NOMO-1 (cell line): ENCODE results near the gene HBG2.
"Not testable (repeated sequence)": the region's sequence is repeated elsewhere in the genome, so short reads cannot be mapped to it uniquely, and the experiment has no call there.

ENCODE experiments used
- DNase-seq, 2 experiments: peaks; one replicate each; lab custom pipeline; 2025; ENCODE audit not compliant: unreplicated experiment in 2 of 2; lab: John Stamatoyannopoulos, UW

The HBG2 gene

DNA sequence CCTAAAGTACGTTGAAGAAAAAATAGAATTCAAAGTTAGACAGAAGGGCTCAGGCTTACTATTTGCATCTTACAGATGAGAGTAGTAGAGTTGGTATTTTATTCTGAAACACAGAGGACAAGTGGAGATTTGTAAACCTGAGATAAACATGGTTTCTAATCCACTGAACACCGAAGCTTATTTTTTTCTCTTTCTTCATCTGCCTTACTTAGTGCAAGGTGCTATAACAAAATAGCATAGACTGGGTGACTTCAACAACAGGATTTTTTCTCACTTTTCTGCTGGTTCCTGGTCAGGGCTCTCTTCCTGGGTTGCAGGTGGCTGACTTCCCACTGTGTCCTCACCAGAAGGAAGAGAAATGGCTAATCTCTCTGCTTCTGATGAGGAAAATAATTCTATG lies 2.8 kb downstream of the HBG2 start:
- no peak for DNase-seq

GRCh38 chr11:5250543-5251204 lies 3.9 kb downstream of the HBG2 start:
- DNase-seq: no peak

DNA sequence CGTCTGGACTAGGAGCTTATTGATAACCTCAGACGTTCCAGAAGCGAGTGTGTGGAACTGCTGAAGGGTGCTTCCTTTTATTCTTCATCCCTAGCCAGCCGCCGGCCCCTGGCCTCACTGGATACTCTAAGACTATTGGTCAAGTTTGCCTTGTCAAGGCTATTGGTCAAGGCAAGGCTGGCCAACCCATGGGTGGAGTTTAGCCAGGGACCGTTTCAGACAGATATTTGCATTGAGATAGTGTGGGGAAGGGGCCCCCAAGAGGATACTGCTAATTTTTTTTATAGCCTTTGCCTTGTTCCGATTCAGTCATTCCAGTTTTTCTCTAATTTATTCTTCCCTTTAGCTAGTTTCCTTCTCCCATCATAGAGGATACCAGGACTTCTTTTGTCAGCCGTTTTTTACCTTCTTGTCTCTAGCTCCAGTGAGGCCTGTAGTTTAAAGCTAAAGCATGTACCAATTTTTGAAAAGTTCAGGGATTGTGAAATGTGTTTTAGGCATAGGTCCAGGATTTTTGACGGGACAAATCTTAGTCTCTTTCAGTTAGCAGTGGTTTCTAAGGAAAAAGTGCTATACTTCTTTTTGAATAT lies 4.7 kb downstream of the HBG2 start, which contains the start of gene HBG1:
TSS of gene HBG1 (minus strand) at position 51 of the 590 bp plus-strand sequence. CDS start 53 bp downstream, outside the sequence.
- DNase-seq: not testable (repeated sequence)

DNA sequence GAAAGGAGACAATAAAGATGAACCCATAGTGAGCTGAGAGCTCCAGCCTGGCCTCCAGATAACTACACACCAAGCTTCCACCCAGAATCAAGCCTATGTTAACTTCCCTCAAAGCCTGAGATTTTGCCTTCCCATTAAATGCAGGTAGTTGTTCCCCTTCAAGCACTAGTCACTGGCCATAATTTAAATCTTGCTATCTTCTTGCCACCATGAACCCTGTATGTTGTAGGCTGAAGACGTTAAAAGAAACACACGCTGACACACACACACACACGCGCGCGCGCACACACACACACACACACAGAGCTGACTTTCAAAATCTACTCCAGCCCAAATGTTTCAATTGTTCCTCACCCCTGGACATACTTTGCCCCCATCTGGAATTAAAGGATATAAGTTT lies 6.1 kb downstream of the HBG2 start:
- DNase-seq: not testable (repeated sequence)

- DNase-seq: no peak
Measured at GRCh38 chr11:5247472-5248192, 6.9 kb downstream of the HBG2 start.

DNA sequence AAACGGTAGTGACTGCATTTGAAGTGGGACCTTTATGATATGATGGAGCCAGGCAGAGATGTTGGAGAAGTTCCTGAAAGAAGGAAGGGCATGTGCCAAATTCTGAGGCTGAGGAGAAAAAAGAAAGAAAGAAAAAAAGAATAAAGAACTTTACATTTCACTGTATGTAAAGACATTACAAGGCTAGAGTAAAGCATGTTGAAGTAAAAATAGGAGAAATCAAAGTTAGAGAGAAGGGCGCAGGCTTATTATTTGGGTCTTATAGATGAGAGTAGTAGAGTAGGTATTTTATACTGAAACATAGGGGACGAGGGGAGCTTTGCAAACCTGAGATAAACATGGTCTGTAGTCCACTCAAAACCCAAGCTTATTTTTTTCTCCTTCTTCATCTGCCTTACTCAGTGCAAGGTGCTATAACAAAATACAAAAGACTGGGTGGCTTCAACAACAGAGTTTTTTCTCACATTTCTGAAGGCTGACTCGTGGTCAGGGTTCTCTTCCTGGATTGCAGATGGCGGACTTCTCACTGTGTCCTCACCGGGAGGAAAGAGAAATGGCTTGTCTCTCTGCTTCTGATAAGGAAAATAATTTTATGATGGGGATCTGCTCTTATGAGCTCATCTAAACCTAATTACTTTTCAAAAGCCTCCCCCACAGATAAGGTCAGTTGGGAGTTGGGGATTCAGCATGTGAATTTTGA lies 7.7 kb downstream of the HBG2 start:
- DNase-seq: no peak

- no peak for DNase-seq
Measured at GRCh38 chr11:5245155-5245554, 9.4 kb downstream of the HBG2 start.

DNA sequence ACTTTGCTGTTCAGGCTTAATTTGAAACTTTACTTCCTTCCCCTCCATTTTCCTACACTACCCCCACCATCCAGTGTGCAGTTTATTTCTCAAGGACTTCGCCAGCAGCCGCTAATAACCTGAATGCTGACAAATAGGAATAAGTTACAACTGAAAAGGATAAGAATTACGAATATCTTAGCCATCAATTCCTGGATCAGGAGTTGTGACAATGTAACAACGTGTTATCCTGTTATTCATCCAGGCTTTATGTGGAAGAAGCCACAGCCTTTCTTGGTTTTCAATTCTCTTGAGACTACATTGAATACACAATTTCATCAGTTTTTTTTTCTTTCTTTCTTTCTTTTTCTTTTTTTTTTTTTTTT lies 10.8 kb downstream of the HBG2 start:
- no peak for DNase-seq

GRCh38 chr11:5242933-5243815 lies 11.4 kb downstream of the HBG2 start:
- no peak for DNase-seq

- no peak for DNase-seq
Measured at GRCh38 chr11:5242208-5242607, 12.4 kb downstream of the HBG2 start.

DNA sequence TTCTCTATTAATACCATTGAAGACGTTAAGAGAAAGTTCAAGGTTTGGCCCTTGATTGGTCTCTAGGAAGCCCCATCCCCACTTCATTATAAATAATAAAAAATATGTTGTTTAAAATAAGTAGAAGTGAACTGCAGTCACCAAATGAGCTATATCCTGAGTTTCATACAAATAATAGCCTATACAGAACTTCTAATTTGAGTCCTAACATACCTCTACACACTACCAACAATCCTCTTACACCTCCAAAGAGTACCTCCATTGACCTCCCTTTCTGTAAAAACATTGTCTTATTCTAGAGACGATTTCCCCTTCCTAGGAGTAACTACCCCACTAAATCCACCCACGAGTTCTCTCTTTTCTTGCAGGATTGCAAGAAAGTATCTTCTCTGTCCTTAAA lies 13.1 kb downstream of the HBG2 start:
- no peak for DNase-seq

DNA sequence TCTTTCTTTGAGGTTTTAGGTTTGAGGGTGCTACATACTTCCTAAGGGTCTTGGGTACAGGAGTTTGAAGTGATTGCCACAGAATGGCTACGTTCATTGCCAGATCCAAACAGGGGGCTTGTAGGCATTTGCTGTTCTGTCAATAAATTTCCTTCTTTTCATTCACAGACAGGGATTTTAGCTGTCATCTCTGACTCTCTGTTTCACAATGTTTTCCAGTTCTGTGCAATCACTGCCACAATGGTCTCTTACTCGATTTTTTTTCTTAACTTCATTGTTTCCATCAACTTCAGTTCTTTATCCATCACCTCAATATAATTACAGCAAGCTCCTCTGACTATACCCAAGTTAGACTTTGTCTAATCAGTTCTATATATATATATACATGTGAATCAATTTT lies 14.1 kb downstream of the HBG2 start:
- DNase-seq: no peak

DNA sequence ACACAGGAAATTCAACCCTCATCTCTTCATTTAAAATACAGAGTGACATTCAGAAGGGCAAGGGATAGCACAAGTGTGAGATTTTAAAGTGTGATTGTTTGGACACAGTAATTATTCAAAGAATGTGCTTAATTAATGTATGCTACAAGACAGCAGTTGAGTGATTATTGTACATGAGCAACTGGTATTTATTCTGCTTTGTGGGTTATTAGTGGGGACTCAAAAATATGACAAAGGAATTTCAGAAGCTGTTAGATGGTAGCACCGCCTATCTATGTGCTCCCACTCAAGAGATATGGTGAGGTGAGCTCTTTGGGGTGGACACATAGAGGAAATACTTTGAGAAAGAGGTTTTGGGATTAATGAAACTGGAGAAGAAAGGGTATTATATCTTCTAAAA lies 14.5 kb downstream of the HBG2 start:
- DNase-seq: no peak

GRCh38 chr11:5239046-5239445 lies 15.5 kb downstream of the HBG2 start:
- no peak for DNase-seq

DNA sequence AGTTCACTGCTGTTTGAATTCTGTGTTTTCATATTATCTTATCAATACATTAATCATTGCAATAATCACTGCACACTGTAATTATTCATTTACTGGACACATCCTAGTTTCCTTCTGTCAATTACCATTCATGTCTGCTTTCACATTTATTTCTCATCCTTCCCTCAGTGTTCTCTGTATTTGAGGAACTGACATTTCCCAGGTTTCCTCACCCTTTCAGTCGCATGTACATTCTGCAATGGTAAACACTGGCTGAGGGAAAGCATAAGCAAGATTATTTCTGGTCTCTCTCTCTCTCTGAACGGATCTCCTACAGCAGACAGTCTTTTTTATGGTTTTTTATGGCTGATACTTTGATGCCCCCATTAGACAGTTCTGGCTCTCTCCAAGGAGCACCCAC lies 16.1 kb downstream of the HBG2 start:
- DNase-seq: no peak

GRCh38 chr11:5237420-5237819 lies 17.2 kb downstream of the HBG2 start:
- no peak for DNase-seq

GRCh38 chr11:5235364-5236095 lies 19.1 kb downstream of the HBG2 start:
- DNase-seq: no peak

DNA sequence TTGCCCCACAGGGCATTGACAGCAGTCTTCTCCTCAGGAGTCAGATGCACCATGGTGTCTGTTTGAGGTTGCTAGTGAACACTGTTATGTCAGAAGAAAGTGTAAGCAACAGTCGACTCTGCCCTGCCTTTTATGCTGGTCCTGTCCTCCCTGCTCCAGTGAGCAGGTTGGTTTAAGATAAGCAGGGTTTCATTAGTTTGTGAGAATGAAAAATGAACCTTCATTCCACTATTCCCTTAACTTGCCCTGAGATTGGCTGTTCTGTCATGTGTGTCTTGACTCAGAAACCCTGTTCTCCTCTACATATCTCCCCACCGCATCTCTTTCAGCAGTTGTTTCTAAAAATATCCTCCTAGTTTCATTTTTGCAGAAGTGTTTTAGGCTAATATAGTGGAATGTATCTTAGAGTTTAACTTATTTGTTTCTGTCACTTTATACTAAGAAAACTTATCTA lies 20.2 kb downstream of the HBG2 start, which contains the start of gene HBD:
TSS of gene HBD (minus strand) at position 103 of the 454 bp plus-strand sequence. CDS start at position 53, 50 bp downstream.
- DNase-seq: no peak

DNA sequence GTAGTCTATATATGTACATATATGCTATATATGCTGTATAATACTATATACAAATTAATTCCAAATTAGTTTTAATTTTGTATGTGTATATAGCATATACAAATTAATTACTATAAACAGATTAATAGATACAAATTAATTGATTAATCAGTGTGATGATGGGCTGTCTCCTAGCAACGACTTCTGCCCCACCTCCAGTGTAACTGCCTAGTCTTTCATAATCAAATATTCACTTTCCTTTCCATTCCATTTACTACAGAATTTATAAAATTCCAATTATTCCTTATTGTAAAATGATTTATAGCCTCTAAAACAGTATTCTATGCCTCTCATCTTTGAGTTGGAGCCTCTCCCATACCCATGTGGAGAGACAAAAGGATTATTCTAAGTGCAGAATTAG lies 21.3 kb downstream of the HBG2 start:
- no peak for DNase-seq

- DNase-seq: no peak
Measured at GRCh38 chr11:5232821-5233220, 21.8 kb downstream of the HBG2 start.
